CD4-positive, alpha-beta memory T cell (primary cell): Measurements from ENCODE around the gene KRT14. TPM values are rescaled to one million over a fixed set of nuclear protein-coding genes. Genes with fewer than 3 reads are reported as not detected.
"Not testable (repeated sequence)": the region's sequence is repeated elsewhere in the genome, so short reads cannot be mapped to it uniquely, and the experiment has no call there.

Experiments used
- CTCF ChIA-PET: fragments of 350-600 bp; sonication (Branson Sonifier 250); formaldehyde crosslinking; loops from one replicate; lab custom pipeline; 2021; ENCODE audit warnings: inconsistent platforms; ENCODE audit not compliant: partially characterized antibody; lab: Charles Lee
- POLR2A ChIA-PET: fragments of 350-600 bp; sonication (Branson Sonifier 250); formaldehyde crosslinking; loops from one replicate; lab custom pipeline; 2021; ENCODE audit not compliant: partially characterized antibody; lab: Charles Lee
- DNase-seq, 5 donors: peaks; one replicate each; pipeline versions ENCODE4 v3.0.0 to v3.0.0-alpha.2; 2020 to 2022; ENCODE audit warnings: mixed read lengths in 1 of 5
- H3K27ac ChIP-seq: one replicate; pipeline ENCODE4 v1.7.0; 2013; ENCODE audit warnings: low read depth, low read length
- H3K27me3 ChIP-seq: 2 replicates; pipeline ENCODE4 v1.7.0; 2013; ENCODE audit warnings: mild to moderate bottlenecking, low read length, moderate library complexity; ENCODE audit not compliant: insufficient read depth
- H3K36me3 ChIP-seq: 2 replicates; pipeline ENCODE4 v1.7.0; 2013; ENCODE audit warnings: mild to moderate bottlenecking, low read length, moderate library complexity; ENCODE audit not compliant: insufficient read depth
- H3K4me1 ChIP-seq: 2 replicates; pipeline ENCODE4 v1.7.0; 2013; ENCODE audit warnings: mild to moderate bottlenecking, low read length, moderate library complexity; ENCODE audit not compliant: insufficient read depth
- H3K4me3 ChIP-seq, 2 donors: one replicate each; pipeline ENCODE4 v1.7.0; 2013; ENCODE audit warnings: low read length in 2 of 2, mild to moderate bottlenecking in 1 of 2
- H3K9me3 ChIP-seq, 2 donors: one replicate each; pipeline ENCODE4 v1.7.0; 2013; ENCODE audit warnings: low read length in 2 of 2, control low read depth in 1 of 2; ENCODE audit not compliant: control insufficient read depth in 1 of 2
- H3K27ac Mint-ChIP-seq, 7 donors: one replicate each; pipeline ENCODE4 v1.8.0; 2020 to 2021; ENCODE audit warnings: mixed read lengths in 7 of 7, mild to moderate bottlenecking in 6 of 7, inconsistent platforms in 3 of 7, moderate library complexity in 3 of 7
- H3K27me3 Mint-ChIP-seq, 2 donors: one replicate each; pipeline ENCODE4 v1.8.0; 2020 to 2021; ENCODE audit warnings: mixed read lengths in 2 of 2
- H3K36me3 Mint-ChIP-seq, 2 donors: one replicate each; pipeline ENCODE4 v1.8.0; 2020 to 2021; ENCODE audit warnings: mixed read lengths in 2 of 2, inconsistent platforms in 1 of 2, mild to moderate bottlenecking in 1 of 2
- H3K4me1 Mint-ChIP-seq, 4 donors: one replicate each; pipeline ENCODE4 v1.8.0; 2020 to 2021; ENCODE audit warnings: mixed read lengths in 4 of 4, mild to moderate bottlenecking in 1 of 4
- H3K4me3 Mint-ChIP-seq, 8 donors: one replicate each; pipeline ENCODE4 v1.8.0; 2020 to 2021; ENCODE audit warnings: mixed read lengths in 8 of 8, mild to moderate bottlenecking in 7 of 8, moderate library complexity in 6 of 8, inconsistent platforms in 3 of 8
- H3K9me3 Mint-ChIP-seq, 8 donors: one replicate each; pipeline ENCODE4 v1.8.0; 2020 to 2021; ENCODE audit warnings: mixed read lengths in 8 of 8, mild to moderate bottlenecking in 5 of 8, inconsistent platforms in 3 of 8, moderate library complexity in 1 of 8
- intact Hi-C: fragments of 100-400 bp; cut with micrococcal nuclease; formaldehyde crosslinking; loops from one replicate; pipeline ENCODE4 v1.15.1; 2023
- polyA plus RNA-seq, 2 donors: library from polyadenylated mRNA; unstranded; fragments of 300-500 nt; fragmentation: Illumina TruSeq; gene quantifications; one replicate each; pipeline ENCODE4 v1.2.3, GENCODE V29; 2021
- total RNA-seq, 2 experiments: library from RNA; stranded (reverse); gene quantifications; one replicate each; pipeline ENCODE4 v1.2.3, GENCODE V29; 2021

KRT14 gene
- total and polyA plus RNA-seq, 4 experiments from 2014 or later: not detected

- Histone ChIP-seq H3K27me3 (no peaks in the 10 kb centered on the region), H3K27ac (no peak overlapping the region), H3K4me1 (no peaks in the 10 kb centered on the region), H3K9me3 (no peaks in the 10 kb centered on the region), H3K36me3 (no peaks in the 10 kb centered on the region), H3K4me3 (no peak overlapping the region)
- Mint-ChIP-seq H3K9me3 (no peaks in the 10 kb centered on the region), H3K27ac (no peak overlapping the region), H3K27me3 (peaks cover 1 to 11% of the 10 kb centered on the region in 2 donors), H3K4me1 (no peaks in the 10 kb centered on the region), H3K36me3 (no peaks in the 10 kb centered on the region), H3K4me3 (no peak overlapping the region)
- POLR2A ChIA-PET: no interaction called here
- CTCF ChIA-PET: interaction anchor here (1.0 kb wide), 1 partner anchor 27 kb away, joined by 4 read pairs; no protein-coding TSS in a partner anchor
- intact Hi-C loops: no loop called here
- DNase-seq: no peak
Measured at GRCh38 chr17:41621916-41622315, 35.2 kb upstream of the KRT14 start.

DNA sequence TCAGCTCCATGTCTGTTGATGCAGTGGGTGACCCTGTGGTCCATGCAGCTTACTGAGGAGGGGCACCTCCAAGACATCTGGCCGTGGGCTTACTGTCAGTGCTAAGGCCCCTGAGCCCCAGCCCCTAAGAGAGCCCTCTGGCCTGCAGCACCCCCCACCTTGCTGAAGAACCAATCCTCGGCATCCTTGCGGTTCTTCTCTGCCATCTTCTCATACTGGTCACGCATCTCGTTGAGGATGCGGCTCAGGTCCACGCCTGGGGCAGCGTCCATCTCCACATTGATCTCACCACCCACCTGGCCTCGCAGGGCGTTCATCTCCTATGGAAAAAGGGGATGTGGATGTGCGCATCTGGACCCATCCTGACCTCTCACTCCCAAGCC lies 34.7 kb upstream of the KRT14 start:
- H3K9me3 Mint-ChIP-seq, H3K9me3 ChIP-seq, H3K27me3 ChIP-seq, H3K36me3 Mint-ChIP-seq, intact Hi-C loops, H3K36me3 ChIP-seq, DNase-seq, POLR2A ChIA-PET, H3K4me3 ChIP-seq, H3K4me1 ChIP-seq, H3K4me1 Mint-ChIP-seq, CTCF ChIA-PET, H3K4me3 Mint-ChIP-seq, H3K27ac ChIP-seq, H3K27ac Mint-ChIP-seq: not testable (repeated sequence)
- peaks cover 1 to 11% of the 10 kb centered on the region in 2 donors for H3K27me3 Mint-ChIP-seq

DNA sequence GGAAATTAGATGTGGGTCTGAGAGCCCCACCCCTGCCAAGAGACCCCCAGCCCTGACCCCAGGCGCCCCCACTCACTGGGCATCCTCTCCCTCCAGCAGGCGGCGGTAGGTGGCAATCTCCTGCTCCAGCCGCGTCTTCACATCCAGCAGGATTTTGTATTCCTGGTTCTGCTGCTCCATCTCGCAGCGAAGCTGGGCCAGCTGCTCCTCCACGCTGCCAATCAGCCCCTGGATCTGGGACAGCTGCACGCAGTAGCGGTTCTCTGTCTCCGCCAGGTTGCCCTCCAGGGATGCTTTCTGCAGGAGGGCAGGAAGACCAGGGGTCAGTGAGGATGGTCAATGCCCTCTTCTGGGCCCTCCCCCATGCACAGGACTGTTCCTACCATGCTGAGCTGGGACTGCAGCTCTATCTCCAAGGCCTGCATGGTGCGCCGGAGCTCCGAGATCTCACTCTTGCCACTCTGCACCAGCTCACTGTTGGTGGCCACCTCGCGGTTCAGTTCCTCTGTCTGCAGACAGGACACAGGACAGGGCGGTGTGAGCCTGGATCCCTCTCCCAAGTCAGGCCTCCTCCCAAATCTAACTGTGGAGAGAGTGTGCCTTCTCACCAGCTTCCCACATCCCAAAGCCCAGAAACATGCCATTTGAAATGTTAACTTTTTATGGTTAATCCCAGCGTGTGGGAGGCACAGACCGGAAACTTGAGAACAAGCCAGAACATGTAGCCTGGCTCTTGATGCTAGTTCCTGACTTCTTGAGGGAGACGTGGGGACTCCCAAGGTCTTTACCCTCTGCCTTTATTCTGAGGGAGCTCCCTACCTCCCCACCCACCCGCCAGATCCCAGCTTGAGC lies 34.1 kb upstream of the KRT14 start:
- Mint-ChIP-seq H3K4me1 (no peaks in the 10 kb centered on the region), H3K9me3 (no peaks in the 10 kb centered on the region), H3K36me3 (no peaks in the 10 kb centered on the region), H3K4me3 (no peak overlapping the region), H3K27me3 (peaks cover 2 to 9% of the 10 kb centered on the region in 2 donors), H3K27ac (no peak overlapping the region)
- Histone ChIP-seq H3K36me3 (no peaks in the 10 kb centered on the region), H3K9me3 (no peaks in the 10 kb centered on the region), H3K4me3 (no peak overlapping the region), H3K4me1 (no peaks in the 10 kb centered on the region), H3K27me3 (no peaks in the 10 kb centered on the region), H3K27ac (no peak overlapping the region)
- ChIA-PET POLR2A (no interaction called here), CTCF (no interaction called here)
- intact Hi-C loops: no loop called here
- no peak for DNase-seq

DNA sequence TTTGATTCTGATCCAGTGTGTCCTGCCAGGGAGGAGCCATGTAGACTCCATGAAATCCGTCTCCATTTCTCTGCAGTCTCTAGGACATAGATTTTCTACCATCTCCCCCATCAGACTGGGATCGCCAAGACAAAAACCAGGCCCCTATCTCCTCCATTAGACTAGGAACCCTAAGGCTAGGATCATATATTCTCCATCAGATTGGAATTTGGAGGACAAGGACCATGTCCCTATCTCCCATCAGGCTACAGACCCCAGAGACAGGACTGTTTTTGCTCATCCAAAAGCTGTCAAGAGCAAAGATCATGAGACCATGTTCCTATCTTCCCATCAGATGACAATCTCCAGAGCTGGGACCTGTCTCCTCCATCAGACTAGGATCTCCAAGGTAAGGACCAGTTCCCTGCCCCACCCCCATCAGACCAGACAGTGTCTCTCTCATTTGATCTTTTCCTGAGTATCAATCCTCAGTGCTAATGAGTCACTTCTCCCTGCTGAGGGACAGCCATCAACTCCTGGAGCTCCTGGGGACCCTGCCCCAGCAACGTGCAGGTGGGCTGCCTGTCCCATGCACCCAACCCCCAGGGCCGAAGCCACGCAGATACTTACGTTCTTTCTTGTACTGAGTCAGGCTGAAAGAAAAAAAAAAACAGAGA lies 33.4 kb upstream of the KRT14 start:
- peaks cover 2 to 11% of the 10 kb centered on the region in 2 donors for H3K27me3 Mint-ChIP-seq
- H3K4me3 ChIP-seq, H3K4me1 Mint-ChIP-seq, H3K36me3 ChIP-seq, H3K9me3 ChIP-seq, H3K9me3 Mint-ChIP-seq, H3K27ac Mint-ChIP-seq, H3K36me3 Mint-ChIP-seq, DNase-seq, H3K4me3 Mint-ChIP-seq, CTCF ChIA-PET, H3K27ac ChIP-seq, intact Hi-C loops, POLR2A ChIA-PET, H3K27me3 ChIP-seq, H3K4me1 ChIP-seq: not testable (repeated sequence)

GRCh38 chr17:41619036-41619926 lies 32.6 kb upstream of the KRT14 start:
- H3K9me3 ChIP-seq: no peaks in the 10 kb centered on the region
- Mint-ChIP-seq H3K27me3 (peaks cover 3 to 11% of the 10 kb centered on the region in 2 donors), H3K4me1 (no peaks in the 10 kb centered on the region), H3K9me3 (no peaks in the 10 kb centered on the region), H3K4me3 (no peak overlapping the region), H3K27ac (no peak overlapping the region), H3K36me3 (no peaks in the 10 kb centered on the region)
- no peaks in the 10 kb centered on the region for H3K27me3 ChIP-seq
- intact Hi-C loops: no loop called here
- no peak overlapping the region for H3K4me3 ChIP-seq
- no peak for DNase-seq
- ChIA-PET POLR2A (no interaction called here), CTCF (no interaction called here)
- no peak overlapping the region for H3K27ac ChIP-seq
- no peaks in the 10 kb centered on the region for H3K4me1 ChIP-seq
- H3K36me3 ChIP-seq: no peaks in the 10 kb centered on the region

DNA sequence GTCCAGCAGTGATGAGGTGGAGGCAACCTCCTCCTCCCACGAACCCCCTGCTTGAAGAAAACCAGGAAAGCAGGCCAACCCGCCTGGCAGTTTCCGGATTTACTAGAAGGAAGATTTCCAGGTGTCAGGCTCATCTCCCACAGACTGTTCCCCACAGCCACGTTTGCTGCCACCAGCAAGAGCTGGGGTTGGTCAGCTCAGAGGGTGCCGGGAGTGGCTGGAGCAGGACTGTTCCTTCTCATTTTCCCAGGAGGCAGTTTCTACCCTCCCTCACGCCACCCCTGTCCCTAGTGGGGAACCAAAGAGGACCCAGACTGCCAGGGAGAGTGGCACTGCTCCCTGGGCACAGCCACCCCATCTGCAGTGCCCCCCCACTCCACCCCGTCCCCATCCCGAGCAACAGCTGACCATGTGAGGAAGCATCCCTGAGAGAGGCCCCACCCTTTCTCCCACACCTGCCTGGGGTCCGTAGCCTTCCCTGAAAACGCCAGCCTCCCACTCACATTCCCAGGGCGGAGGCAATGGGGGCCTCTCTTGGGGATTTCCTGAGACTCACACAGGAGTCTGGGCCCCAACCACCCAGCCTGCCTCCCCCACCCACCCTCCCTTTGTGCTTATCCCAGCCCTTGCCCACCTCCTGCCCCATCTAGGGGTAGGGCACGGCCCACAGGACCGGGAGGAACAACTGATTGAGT lies 31.8 kb upstream of the KRT14 start:
- no peak overlapping the region for H3K27ac ChIP-seq
- no peaks in the 10 kb centered on the region for H3K4me1 ChIP-seq
- intact Hi-C loops: no loop called here
- no peaks in the 10 kb centered on the region for H3K36me3 Mint-ChIP-seq
- no peaks in the 10 kb centered on the region for H3K9me3 Mint-ChIP-seq
- H3K4me3 ChIP-seq: no peak overlapping the region
- ChIA-PET CTCF (no interaction called here), POLR2A (no interaction called here)
- no peak overlapping the region for H3K4me3 Mint-ChIP-seq
- no peaks in the 10 kb centered on the region for H3K36me3 ChIP-seq
- H3K27me3 Mint-ChIP-seq: peaks cover 3 to 11% of the 10 kb centered on the region in 2 donors
- no peak overlapping the region for H3K27ac Mint-ChIP-seq
- no peak for DNase-seq
- no peaks in the 10 kb centered on the region for H3K4me1 Mint-ChIP-seq
- no peaks in the 10 kb centered on the region for H3K27me3 ChIP-seq
- H3K9me3 ChIP-seq: no peaks in the 10 kb centered on the region
